ENCODE data around the gene BANF2. TPM values are rescaled to one million over a fixed set of nuclear protein-coding genes. Genes with fewer than 3 reads are reported as not detected.

Gene BANF2
- total and polyA plus RNA-seq, 9 donors = not detected

GRCh38 chr20:17714597-17714996, 14.8 kb downstream of the BANF2 start:
- peaks cover 7% of the 10 kb centered on the region for H3K4me1 ChIP-seq (ENCODE audit: insufficient read depth)
- no peak overlapping the region for H3K4me3 ChIP-seq
- H3K27ac ChIP-seq = no peak overlapping the region
- WGBS, 3 donors = 38 to 54% (median 41%) methylated on average over 1 of the region's 1 CpG
- no peaks in the 10 kb centered on the region for H3K36me3 ChIP-seq
- DNase-seq = no peak
- H3K27me3 ChIP-seq = no peaks in the 10 kb centered on the region
- H3K9me3 ChIP-seq = no peaks in the 10 kb centered on the region
- TF ChIP-seq POLR2A (IDR thresholded peaks at IDR 0.05) = no peak
- TF ChIP-seq EP300 (IDR thresholded peaks at IDR 0.05) = no peak
- TF ChIP-seq CTCF (IDR thresholded peaks at IDR 0.05) = no peak
- intact Hi-C loops (cut with DNase I) = no loop called here

GRCh38 chr20:17715075-17715474, 15.3 kb downstream of the BANF2 start:
- H3K4me3 ChIP-seq = no peak overlapping the region
- WGBS, 3 donors = 89 to 91% (median 90%) methylated on average over 5 of the region's 5 CpGs
- intact Hi-C loops (cut with DNase I) = no loop called here
- no peaks in the 10 kb centered on the region for H3K36me3 ChIP-seq
- TF ChIP-seq CTCF (IDR thresholded peaks at IDR 0.05) = no peak
- TF ChIP-seq POLR2A (IDR thresholded peaks at IDR 0.05) = no peak
- TF ChIP-seq EP300 (IDR thresholded peaks at IDR 0.05) = no peak
- no peaks in the 10 kb centered on the region for H3K9me3 ChIP-seq
- H3K4me1 ChIP-seq (ENCODE audit: insufficient read depth) = peaks cover 7% of the 10 kb centered on the region
- no peaks in the 10 kb centered on the region for H3K27me3 ChIP-seq
- DNase-seq = no peak
- H3K27ac ChIP-seq = no peak overlapping the region

- no peaks in the 10 kb centered on the region for H3K9me3 ChIP-seq
- no peak overlapping the region for H3K4me3 ChIP-seq
- no peaks in the 10 kb centered on the region for H3K27me3 ChIP-seq
- no peak overlapping the region for H3K27ac ChIP-seq
- TF ChIP-seq CTCF (IDR thresholded peaks at IDR 0.05) (no peak), POLR2A (IDR thresholded peaks at IDR 0.05) (no peak), EP300 (IDR thresholded peaks at IDR 0.05) (no peak)
- intact Hi-C loops (cut with DNase I) = no loop called here
- 65 to 79% (median 76%) methylated on average over 7 of the region's 7 CpGs for WGBS, 3 donors
- DNase-seq = no peak
- no peaks in the 10 kb centered on the region for H3K36me3 ChIP-seq
- no peaks in the 10 kb centered on the region for H3K4me1 ChIP-seq (ENCODE audit: insufficient read depth)
Observed at GRCh38 chr20:17716331-17716730, 16.6 kb downstream of the BANF2 start.

GRCh38 chr20:17720755-17721154, 21.0 kb downstream of the BANF2 start:
- H3K27me3 ChIP-seq = no peaks in the 10 kb centered on the region
- no peaks in the 10 kb centered on the region for H3K4me1 ChIP-seq (ENCODE audit: insufficient read depth)
- H3K9me3 ChIP-seq = no peaks in the 10 kb centered on the region
- intact Hi-C loops (cut with DNase I) = no loop called here
- no peak overlapping the region for H3K4me3 ChIP-seq
- 85 to 91% (median 88%) methylated on average over 4 of the region's 4 CpGs for WGBS, 3 donors
- H3K27ac ChIP-seq = no peak overlapping the region
- no peak for DNase-seq
- no peaks in the 10 kb centered on the region for H3K36me3 ChIP-seq
- TF ChIP-seq POLR2A (IDR thresholded peaks at IDR 0.05) (no peak), CTCF (IDR thresholded peaks at IDR 0.05) (no peak), EP300 (IDR thresholded peaks at IDR 0.05) (no peak)

All from ovary (tissue), 9 donors.